Neural progenitor cell (in vitro differentiated cells): ENCODE measurements around the gene SNRNP35.

Experiments used
- CTCF ChIP-seq: fragments of 200-600 bp; sonication (generic); IDR thresholded peaks from 2 replicates; pipeline ENCODE4 v1.5.1; 2017; ENCODE audit warnings: antibody characterized with exemption, mild to moderate bottlenecking
- EZH2 ChIP-seq: fragments of 200-600 bp; sonication (generic); IDR thresholded peaks from 2 replicates; pipeline ENCODE4 v1.6.1; 2017; ENCODE audit warnings: antibody characterized with exemption, mild to moderate bottlenecking, moderate library complexity

- no peak for TF ChIP-seq CTCF
- TF ChIP-seq EZH2, result no peak
Observed at GRCh38 chr12:123453165-123453564, 4.8 kb upstream of the SNRNP35 start.
